HG02938 (cell line): Measurements from ENCODE around the gene C6orf132.

Experiments used
- ATAC-seq: cut with Tn5 transposase; IDR thresholded peaks from one replicate; pipeline ENCODE4 v1.9.1; 2021; ENCODE audit warnings: mild to moderate bottlenecking, moderate library complexity; ENCODE audit not compliant: unreplicated experiment

Gene C6orf132

DNA sequence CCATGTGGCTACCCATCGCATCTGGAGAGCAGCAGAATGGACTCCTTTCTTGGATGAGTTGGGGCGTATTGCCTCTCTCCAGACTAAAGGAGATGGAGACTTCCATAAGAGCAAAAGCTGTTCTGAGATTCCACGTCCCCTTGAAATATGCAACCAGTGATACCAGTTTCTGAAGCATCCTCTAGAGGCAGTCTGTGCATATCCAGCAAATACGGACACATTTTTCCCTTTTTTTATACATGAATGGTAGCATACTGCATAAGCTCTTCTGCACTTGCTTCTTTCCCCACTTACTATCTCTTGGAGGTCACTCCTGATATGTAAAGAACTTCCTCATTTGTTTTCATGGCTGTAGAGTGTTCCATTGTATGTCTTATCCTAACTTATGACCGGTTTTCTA, 57.5 kb downstream of the C6orf132 start:
- no peak for ATAC-seq

DNA sequence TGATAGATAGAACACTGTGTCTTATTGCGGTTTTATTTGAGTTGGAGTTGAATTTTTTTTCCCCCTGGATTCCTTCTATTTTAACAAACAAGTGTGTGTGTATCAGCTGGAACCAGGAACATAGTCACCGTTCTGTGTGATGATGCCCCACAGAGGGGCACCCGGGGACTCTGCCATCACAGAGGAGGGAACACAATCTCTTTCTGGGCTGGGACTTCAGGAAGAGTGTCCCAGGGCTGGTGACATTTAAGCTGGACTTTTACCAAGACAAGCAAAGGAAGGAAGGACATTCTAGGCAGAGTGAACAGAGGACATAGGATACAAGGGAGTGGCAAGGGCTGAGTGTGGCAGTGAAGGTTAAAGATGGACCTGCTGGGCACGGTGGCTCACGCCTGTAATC, 58.9 kb downstream of the C6orf132 start:
- no peak for ATAC-seq

DNA sequence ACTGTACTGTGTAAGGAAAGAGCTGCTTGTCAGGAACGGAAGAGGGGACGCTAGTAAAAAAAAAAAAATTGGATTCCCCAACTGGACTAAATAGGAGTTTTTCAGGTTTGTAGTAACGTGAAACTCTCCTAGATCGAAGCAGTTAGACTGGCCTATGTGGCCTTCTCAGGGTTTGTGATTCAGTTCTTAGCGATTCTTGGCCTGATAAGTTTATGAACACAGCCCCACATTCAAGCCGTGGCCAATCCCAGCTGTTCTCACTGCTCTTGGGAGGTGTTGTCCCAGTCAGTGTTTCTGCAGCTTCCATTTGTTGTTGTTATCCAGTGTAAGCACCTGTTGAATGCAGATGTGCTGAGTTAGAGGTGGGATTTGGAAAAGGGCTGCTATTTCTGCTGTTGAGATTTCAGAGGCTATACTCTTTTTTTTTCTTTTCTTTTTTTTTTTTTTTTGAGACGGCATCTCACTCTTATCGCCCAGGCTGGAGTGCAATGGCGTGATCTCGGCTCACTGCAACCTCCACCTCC, 62.4 kb downstream of the C6orf132 start:
- ATAC-seq: no peak

DNA sequence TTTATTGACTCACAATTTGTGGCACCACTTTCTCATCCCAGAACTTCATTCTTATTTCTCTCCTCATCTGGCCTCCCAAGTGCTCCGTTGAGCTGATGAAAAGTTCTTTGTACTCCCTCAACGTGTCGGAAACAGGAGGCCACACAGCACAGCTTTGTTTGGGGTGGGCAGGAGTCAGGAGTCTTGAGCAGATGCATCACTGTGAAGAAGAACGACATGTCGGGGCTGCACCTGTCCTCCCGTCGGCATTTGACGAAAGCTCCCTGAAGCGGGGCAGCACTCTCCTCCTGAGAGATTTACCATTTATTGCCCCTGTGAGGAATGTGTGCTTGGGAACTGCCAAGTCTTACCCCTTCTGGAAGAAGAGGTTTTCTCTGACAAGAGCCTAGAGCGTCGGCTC, 64.0 kb downstream of the C6orf132 start:
- ATAC-seq: no peak

DNA sequence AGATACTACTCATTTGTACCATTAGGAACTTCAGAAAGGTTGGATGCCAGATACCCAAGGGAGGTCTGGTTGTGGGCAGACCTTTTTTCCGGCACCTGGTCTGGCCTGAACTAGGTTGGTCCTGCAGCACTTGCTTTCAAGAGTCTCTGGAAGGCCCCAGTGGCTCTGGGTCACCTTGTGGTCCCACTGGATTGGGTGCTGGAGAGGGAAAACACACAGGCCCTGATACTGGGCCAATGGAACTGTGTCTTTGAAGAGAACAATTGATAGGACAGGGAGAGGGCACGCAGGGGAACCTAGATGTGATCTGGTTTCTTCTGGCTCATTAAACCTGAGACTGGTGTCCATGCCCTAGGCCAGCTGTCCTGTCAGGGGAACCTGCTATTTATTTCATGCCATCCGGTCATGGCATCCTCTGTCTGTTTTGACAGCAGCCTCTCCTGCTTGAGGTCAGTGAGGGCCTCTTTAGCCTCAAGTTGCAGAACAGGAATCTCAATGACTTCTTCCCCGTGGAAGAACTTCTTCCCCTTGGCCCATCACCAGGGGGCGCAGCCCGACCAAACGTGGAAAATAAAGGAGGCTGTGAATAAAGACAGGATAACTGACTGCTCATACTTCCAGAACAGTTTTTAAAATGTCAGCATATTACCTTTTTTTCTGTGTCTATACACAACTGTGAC, 67.1 kb downstream of the C6orf132 start:
- no peak for ATAC-seq

DNA sequence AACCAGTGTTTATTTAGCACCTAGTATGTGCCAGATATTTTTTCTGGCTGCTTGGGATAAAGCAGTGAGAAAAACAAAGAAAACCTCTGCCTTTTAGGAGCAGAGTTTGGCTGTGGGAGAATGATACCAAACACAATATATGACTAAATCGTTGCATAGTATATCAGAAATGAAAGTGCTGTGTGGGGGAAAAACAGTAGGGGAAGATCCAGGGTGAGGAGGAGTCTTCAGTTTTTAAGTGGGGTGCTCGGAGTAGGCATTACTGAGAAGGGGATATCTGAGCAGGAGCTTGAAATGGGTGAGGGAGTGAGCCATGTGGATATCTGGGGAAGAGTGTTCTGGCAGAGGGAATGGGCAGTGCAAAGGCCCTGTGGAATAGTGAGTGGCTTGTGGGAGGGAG, 69.1 kb downstream of the C6orf132 start:
- no peak for ATAC-seq

DNA sequence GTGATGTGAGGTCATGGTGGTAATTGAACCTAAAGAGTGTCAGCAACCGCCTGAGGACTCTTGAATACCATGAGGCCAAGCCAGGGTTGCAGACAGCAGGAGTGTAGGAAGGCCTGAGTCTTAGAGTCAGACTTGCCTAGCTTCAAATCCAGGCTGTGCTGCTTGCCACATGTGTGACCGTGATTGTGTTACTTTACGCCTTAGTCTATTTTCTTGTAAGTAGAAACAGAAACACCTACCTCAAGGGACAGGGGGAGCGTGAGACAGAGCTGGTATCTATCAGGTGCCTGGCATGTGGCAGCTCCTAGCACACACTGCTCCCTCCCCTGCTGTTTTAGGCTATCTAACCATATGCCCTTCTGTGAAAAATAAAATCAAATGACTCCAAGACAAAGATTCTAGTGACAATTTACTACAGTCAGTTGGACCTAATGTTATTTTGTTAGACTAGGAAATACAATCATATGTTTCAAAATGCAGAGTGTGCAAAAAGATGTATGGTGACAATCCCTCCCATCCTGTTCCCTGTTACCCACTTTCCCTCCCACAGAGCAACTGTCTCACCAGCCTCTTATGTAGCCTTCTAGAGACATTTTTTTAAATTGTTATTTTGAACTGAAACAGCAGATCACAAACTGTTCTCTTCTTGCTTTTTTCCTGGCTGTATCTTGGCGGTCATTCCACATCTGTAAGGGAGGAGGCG, 70.4 kb downstream of the C6orf132 start:
- ATAC-seq: no peak

DNA sequence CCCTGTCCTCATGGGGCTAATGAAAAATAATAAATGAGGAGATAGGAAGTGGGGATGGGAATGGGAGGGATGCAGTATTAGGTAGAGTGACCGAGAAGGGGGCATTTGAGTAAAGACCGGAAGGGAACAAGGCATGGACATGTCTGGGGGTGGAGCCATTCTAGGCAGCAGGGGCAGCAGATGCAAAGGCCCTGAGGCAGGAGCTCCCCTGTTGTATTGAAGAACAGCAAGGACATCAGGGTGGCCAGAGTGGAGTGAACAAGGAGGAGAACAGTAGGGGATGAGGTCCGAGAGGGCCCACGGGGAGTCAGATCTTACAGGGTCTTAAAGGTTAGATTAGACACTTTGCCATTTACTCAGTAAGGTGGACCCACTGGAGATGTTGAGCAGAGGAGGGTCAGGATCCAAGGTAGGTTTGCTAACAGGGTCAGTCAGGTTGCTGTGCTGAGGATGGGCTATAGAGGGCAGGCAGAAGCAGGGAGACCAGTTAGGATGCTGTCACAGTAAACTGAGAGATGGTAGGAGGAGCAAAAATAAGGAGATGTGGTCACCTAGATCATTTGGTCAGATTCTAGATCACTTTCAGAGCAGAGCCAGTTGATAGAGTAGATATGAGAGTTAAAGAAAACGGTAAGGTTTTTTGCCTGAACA, 73.4 kb downstream of the C6orf132 start:
- no peak for ATAC-seq

DNA sequence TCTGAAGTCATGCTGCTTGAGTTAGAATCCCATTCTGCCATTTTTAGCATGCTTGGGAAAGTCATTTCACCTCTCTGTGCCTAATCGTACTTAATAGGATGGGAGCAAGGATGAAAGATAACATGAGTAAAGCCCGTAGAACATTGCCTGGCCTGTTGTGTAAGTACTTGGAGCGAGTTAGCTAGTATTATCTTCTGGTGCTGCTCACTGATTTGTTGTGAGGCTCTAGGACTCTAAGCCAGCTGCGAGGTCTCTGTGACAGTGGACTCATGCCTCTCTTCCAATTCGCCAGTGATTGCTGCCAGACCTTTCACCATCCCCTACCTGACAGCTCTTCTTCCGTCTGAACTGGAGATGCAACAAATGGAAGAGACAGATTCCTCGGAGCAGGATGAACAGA, 74.2 kb downstream of the C6orf132 start:
- ATAC-seq: no peak

DNA sequence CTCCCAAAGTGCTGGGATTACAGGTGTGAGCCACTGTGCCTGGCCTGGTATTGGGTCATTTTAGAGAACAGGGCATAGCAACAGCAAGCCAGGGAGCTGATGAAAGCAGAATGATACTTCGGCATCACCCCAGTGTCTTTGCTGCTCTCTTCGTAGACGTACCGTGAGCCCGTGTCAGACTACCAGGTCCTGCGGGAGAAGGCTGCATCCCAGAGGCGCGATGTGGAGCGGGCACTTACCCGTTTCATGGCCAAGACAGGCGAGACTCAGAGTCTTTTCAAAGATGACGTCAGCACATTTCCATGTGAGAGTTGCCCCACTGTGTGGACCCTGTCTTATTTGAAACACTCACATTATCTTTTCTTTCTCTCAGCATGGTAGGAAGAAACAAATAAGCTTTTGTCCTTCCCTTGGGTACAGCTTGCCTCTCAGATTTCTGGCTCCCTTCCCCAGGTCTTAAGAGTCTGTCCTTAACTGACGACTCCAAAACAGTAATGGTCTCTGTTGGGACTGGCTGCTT, 76.2 kb downstream of the C6orf132 start:
- ATAC-seq: no peak

DNA sequence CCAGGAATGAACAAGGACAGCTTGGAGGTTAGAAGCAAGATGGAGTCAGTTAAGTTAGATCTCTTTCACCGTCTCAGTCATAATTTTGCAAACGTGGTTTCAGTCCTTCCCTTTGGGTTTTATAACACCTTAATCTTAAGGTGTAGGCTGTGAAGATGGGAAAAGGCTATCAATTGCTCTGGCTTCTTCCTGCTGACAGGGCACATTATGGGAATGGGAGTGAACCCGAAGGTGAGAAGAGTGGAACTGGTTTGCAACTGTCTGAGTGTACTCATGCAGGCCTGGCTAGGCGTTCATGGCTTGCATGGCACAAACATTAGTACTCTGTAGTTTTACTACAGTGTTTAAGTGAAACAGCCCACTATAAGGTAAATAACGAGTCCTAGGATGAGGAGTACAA, 82.7 kb downstream of the C6orf132 start:
- ATAC-seq: no peak

DNA sequence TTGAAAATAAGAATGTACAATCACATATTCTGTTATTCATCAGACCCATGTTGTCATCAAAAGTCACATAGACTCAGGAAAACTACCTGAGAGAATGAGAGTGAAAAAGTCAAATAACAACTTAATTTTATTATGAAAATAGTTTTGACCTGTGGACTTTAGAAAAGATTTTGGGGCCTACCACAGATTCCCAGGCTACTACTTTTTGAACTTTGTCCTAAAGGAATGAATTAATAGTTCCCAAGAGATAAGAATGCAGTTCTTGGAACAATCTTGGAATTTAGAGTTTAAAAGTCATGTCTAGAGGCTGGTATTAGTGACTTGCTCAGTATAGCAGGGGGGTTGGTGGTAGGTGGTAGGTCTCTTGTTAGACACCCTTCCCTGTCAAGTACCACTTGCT, 88.8 kb downstream of the C6orf132 start:
- ATAC-seq: no peak

DNA sequence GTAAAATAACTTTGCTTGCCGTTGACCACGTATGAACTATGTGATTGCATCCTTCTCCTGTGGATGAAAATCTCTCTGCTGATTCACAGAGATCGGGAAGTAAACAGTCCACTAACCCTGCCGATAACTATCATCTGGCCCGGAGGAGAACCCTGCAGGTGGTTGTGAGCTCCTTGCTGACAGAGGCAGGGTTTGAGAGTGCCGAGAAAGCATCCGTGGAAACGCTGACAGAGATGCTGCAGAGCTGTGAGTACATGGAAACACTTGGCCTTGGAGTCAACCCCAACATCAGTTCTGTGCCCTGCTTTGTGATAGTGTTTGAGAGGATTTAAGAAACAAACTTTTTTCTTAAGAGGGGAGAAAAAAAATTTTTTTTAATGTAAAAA, 91.2 kb downstream of the C6orf132 start:
- no peak for ATAC-seq
